Peyer's patch (tissue), 4 donors: ENCODE results near the gene SPATA12.

Source experiments
- POLR2A ChIP-seq, 2 donors: fragments of 450-650 bp; IDR thresholded peaks; one replicate each; pipeline ENCODE4 v1.5.1; 2017; ENCODE audit warnings: antibody characterized with exemption in 2 of 2, mild to moderate bottlenecking in 2 of 2, moderate library complexity in 2 of 2
- TF ChIP-seq, protein P1 (sequence below), 6 experiments: fragments of 450-650 bp in 4 of 6; fragments of 200-600 bp in 2 of 6; sonication (generic) in 1 of 6; IDR thresholded peaks; one replicate each; pipeline ENCODE4 v1.5.1; 2017 to 2019; ENCODE audit warnings: antibody characterized with exemption in 6 of 6, mild to moderate bottlenecking in 3 of 6, moderate library complexity in 1 of 6

DNA sequence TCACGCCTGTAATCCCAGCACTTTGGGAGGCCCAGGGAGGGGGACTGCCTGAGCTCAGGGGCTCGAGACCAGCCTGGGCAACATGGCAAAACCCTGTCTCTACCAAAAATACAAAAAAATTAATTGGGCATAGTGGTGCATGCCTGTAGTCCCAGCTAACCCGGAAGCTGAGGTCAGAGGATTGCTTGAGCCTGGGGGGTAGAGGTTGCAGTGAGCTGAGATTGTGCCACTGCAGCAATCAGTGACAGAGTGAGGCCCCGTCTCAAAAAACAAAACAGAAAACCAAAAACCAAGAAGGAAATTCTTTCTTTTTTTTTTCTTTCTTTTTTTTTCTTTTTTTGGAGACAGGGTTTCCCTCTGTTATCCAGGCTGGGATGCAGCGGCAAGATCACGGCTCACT lies 3.5 kb downstream of the SPATA12 start:
- TF ChIP-seq, protein P1, sequence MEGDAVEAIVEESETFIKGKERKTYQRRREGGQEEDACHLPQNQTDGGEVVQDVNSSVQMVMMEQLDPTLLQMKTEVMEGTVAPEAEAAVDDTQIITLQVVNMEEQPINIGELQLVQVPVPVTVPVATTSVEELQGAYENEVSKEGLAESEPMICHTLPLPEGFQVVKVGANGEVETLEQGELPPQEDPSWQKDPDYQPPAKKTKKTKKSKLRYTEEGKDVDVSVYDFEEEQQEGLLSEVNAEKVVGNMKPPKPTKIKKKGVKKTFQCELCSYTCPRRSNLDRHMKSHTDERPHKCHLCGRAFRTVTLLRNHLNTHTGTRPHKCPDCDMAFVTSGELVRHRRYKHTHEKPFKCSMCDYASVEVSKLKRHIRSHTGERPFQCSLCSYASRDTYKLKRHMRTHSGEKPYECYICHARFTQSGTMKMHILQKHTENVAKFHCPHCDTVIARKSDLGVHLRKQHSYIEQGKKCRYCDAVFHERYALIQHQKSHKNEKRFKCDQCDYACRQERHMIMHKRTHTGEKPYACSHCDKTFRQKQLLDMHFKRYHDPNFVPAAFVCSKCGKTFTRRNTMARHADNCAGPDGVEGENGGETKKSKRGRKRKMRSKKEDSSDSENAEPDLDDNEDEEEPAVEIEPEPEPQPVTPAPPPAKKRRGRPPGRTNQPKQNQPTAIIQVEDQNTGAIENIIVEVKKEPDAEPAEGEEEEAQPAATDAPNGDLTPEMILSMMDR (IDR thresholded peaks at IDR 0.05) = no peak
- TF ChIP-seq POLR2A (IDR thresholded peaks at IDR 0.05) = no peak
